HFF-Myc (cell line): ENCODE data around the gene ASPHD2.

Experiments
- DNase-seq: peaks from one replicate; pipeline ENCODE4 v3.0.0-alpha.2; 2011; ENCODE audit warnings: low read depth; ENCODE audit errors: extremely low read depth
- H3K4me3 ChIP-seq: replicated peaks from 2 replicates; pipeline ENCODE4 v1.5.1; 2011; ENCODE audit warnings: low read depth, mild to moderate bottlenecking, control low read depth, low read length
- TF ChIP-seq, protein P1 (sequence below): IDR thresholded peaks from 2 replicates; pipeline ENCODE4 v1.5.1; 2012; ENCODE audit warnings: mild to moderate bottlenecking, low read depth, low read length, control low read depth; ENCODE audit errors: missing control alignments

ASPHD2 gene

DNA sequence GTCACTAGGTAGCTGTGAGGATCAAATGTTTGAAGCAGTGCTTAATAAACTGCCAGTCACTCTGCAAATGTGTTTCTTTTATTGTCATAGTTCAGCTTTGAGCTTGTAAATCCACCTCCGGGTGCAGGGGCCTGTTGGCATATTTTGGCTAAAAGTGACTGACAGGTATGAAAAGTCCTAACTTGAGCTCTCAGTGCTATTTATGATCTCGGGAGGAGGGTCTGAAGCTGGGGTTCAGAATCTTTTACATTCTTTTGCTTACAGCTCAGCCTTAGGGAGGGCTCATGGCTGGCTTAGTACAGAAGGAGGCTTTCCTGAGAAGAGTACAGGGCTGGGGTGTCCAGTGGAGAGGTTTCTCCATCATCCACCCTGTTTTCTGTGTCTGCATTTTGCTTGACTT, 1.5 kb downstream of the ASPHD2 start:
- no peak for DNase-seq
- H3K4me3 ChIP-seq = peak overlapping the region; percentile 51; the same call in 1 of the 2 replicates
- TF ChIP-seq, protein P1, sequence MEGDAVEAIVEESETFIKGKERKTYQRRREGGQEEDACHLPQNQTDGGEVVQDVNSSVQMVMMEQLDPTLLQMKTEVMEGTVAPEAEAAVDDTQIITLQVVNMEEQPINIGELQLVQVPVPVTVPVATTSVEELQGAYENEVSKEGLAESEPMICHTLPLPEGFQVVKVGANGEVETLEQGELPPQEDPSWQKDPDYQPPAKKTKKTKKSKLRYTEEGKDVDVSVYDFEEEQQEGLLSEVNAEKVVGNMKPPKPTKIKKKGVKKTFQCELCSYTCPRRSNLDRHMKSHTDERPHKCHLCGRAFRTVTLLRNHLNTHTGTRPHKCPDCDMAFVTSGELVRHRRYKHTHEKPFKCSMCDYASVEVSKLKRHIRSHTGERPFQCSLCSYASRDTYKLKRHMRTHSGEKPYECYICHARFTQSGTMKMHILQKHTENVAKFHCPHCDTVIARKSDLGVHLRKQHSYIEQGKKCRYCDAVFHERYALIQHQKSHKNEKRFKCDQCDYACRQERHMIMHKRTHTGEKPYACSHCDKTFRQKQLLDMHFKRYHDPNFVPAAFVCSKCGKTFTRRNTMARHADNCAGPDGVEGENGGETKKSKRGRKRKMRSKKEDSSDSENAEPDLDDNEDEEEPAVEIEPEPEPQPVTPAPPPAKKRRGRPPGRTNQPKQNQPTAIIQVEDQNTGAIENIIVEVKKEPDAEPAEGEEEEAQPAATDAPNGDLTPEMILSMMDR = no peak

DNA sequence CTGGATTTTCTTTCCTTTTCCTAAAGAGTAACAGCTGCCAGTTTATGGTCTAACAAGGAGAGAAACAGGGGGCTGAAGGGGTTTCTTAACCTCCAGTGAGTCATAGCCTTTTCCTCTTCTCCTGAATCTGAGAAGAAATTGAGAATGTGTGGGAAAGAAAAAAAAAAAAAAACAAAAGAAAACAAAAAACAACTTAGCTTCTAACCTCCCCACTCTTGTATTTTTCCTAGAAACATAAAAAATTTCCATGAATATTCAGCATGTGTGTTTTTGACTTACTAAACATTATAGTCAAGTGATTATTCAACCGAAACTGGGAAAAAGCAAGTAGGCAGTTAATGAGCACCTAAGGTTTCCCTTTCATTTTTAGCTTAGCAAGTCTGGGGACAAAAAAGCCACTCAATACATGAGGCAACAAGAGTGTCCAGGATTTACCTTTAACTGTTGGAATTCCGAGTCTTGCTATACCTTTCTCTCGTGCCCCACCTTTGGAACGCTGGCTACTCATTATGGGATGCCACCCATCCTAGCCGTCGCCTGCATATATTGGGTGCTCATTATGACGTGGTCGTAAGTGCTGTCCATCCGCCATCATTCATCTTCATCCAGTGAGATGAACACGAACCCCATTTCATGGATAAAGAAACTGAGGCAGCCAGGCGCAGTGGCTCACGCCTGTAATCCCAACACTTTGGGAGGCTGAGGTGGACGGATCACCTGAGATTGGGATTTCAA, 2.4 kb downstream of the ASPHD2 start:
- H3K4me3 ChIP-seq = no peak overlapping the region
- DNase-seq = no peak
- TF ChIP-seq, protein P1 = no peak

DNA sequence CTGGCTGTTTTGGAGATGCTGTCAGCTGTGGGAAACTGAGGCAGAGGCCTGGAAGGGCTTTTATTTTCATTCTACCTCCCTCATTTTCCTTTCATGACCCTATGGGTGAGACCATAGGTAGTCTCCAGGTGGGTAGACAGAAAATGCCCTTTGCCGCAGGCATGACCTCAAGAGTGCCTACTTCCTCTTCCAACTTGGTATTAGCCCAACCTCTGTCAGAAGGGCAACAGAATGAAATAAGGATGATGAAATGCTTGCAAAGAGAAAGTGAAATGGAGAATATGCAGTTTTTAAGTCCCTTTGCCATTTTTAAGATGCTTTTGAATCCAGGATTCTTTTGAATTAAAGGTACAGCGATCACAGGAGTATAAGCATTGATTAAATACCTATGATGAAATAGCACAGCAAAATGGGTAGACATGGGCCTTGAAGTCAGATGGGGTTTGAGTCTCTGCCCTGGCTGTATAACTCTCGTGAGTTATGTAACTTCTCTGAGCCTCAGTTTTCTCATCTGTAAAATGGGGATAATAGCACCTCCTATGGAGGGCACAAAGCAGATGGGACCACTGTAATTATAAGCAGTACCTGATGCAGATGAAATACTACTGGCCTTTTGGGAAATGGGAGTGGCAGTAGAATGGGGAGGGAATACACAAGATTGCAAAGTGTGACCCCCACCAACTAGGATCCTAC, 3.7 kb downstream of the ASPHD2 start:
- no peak overlapping the region for H3K4me3 ChIP-seq
- DNase-seq = no peak
- TF ChIP-seq, protein P1 = no peak

DNA sequence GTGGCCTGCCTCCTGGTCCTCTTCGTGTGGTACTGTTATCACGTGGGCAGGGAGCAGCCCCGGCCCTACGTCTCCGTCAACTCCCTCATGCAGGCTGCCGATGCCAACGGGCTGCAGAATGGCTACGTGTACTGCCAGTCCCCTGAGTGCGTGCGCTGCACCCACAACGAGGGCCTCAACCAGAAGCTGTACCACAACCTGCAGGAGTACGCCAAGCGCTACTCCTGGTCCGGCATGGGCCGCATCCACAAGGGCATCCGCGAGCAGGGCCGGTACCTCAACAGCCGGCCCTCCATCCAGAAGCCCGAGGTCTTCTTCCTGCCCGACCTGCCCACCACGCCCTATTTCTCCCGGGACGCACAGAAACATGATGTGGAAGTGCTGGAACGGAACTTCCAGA, 4.7 kb downstream of the ASPHD2 start:
- no peak for DNase-seq
- TF ChIP-seq, protein P1 = no peak
- H3K4me3 ChIP-seq = no peak overlapping the region

DNA sequence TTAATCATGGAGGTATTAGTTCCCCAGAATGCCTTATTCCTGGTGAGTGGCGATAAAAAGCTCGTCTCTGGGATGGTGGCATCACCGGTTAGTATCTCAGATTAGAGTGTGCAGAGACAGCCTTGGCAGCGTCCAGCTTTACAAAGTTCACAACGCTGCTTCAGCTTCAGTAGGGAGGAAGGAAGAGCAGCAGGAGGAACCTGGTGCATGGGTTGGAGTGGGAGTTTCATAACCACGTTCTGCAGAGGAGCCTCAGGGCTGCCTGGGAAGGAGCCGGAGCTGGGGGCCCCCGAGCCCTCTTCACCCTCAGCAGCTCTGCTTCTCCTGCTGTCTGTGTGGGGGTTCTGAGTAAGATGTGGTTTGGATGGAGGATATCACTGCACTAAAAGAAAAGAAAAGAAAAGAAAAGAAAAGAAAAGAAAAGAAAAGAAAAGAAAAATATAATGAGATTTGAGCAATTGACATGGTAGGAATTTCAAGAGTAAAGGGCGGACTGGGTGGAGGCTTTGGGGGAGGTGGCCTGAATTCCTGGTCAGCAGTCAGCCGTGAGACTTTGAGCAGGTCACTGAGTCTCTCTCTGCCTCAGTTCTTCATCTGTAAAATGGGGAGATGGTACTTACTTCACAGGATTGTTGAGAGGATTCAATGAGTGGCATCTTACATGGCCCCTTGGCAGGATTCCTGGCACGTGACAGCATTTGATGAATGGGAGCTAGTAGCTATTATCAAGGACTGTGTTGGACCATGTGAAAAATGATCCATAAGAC, 6.5 kb downstream of the ASPHD2 start:
- TF ChIP-seq, protein P1 = no peak
- H3K4me3 ChIP-seq = no peak overlapping the region
- no peak for DNase-seq

DNA sequence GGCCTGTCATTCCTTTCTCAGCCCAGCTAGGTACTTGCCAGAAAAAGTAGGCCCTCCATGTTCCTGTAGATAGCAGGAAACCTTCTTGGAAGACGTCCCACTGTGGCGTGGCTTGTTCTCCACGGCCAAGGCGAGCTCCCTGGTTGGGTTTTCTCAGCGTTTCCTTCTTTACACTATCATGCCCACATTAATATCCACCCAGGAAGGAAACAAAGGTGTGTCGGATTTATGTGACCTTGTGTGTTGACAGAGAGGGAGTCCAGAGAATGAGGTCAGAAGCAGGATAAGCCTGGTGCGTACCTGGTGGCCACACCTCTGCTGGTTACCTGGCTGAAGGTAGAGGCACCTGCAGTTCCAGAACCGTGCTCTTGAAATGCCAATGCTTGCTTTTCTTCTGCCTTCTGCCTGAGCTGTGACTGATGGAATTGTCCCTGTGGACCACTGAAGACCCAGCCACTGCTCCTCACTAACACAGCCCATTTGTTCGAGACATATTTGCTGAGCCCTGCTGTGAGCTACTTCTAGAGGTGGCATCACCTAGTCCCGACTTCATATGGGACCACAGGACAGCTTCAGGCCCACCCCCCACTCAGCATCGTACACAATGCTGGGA, 7.9 kb downstream of the ASPHD2 start:
- no peak overlapping the region for H3K4me3 ChIP-seq
- TF ChIP-seq, protein P1 = no peak
- DNase-seq = no peak
